Measurements from ENCODE around the gene MRM2.

Gene MRM2

GRCh38 chr7:2256306-2257045, 14.5 kb upstream of the MRM2 start:
- no peak for DNase-seq (ENCODE audit: extremely low spot score)
- POLR2A ChIA-PET: no interaction called here
- CTCF ChIA-PET: interaction anchor here (2.0 kb wide), 1 partner anchor 8 kb away, joined by 9 read pairs; no protein-coding TSS in a partner anchor
- TF ChIP-seq CTCF (IDR thresholded peaks at IDR 0.05; ENCODE audit: control extremely low read depth, extremely low read depth, low read depth, missing control alignments): no peak

- no peak for DNase-seq (ENCODE audit: extremely low spot score)
- POLR2A ChIA-PET: interaction anchor here (1.1 kb wide), 1 partner anchor 57 kb away, joined by 3 read pairs; no protein-coding TSS in a partner anchor
- CTCF ChIA-PET: interaction anchor here (2.8 kb wide), 1 partner anchor 92 kb away, joined by 8 read pairs; no protein-coding TSS in a partner anchor
Measured at GRCh38 chr7:2255145-2256139, 13.4 kb upstream of the MRM2 start.

GRCh38 chr7:2254429-2255144, 12.6 kb upstream of the MRM2 start:
- DNase-seq (ENCODE audit: extremely low spot score): no peak
- ChIA-PET CTCF (interaction anchor here (2.8 kb wide), 1 partner anchor 93 kb away, joined by 8 read pairs; no protein-coding TSS in a partner anchor), POLR2A (interaction anchor here (1.1 kb wide), 1 partner anchor 58 kb away, joined by 3 read pairs; no protein-coding TSS in a partner anchor)
- no peak for TF ChIP-seq CTCF (IDR thresholded peaks at IDR 0.05; ENCODE audit: control extremely low read depth, extremely low read depth, low read depth, missing control alignments)

More at GRCh38 chr7:2255145-2256139, 13.4 kb upstream of the MRM2 start:
- no peak for TF ChIP-seq CTCF (IDR thresholded peaks at IDR 0.05; ENCODE audit: control extremely low read depth, extremely low read depth, low read depth, missing control alignments)

GRCh38 chr7:2253525-2254244, 11.7 kb upstream of the MRM2 start:
- CTCF ChIA-PET: interaction anchor here (2.8 kb wide), 1 partner anchor 94 kb away, joined by 8 read pairs; no protein-coding TSS in a partner anchor
- POLR2A ChIA-PET: no interaction called here
- no peak for TF ChIP-seq CTCF (IDR thresholded peaks at IDR 0.05; ENCODE audit: control extremely low read depth, extremely low read depth, low read depth, missing control alignments)
- no peak for DNase-seq (ENCODE audit: extremely low spot score)

- no peak for DNase-seq (ENCODE audit: extremely low spot score)
- POLR2A ChIA-PET: no interaction called here
- TF ChIP-seq CTCF (IDR thresholded peaks at IDR 0.05; ENCODE audit: control extremely low read depth, extremely low read depth, low read depth, missing control alignments): no peak
- CTCF ChIA-PET: interaction anchor here (2.8 kb wide), 1 partner anchor 95 kb away, joined by 8 read pairs; no protein-coding TSS in a partner anchor
Measured at GRCh38 chr7:2253021-2253420, 11.0 kb upstream of the MRM2 start.

Measured in GM10248 (cell line).